ENCODE measurements around the gene FAM168A. TPM values are rescaled to one million over a fixed set of nuclear protein-coding genes. Genes with fewer than 3 reads are reported as not detected.

The FAM168A gene
- total RNA-seq, 1 experiment from 2014 or later: 62.8 TPM

GRCh38 chr11:73380331-73380730 is 217.6 kb downstream of the FAM168A start:
- H3K27me3 ChIP-seq (ENCODE audit: control insufficient read depth, insufficient read depth, low read length): no peaks in the 10 kb centered on the region
- ChIA-PET POLR2A (no interaction called here), CTCF (no interaction called here)
- TF ChIP-seq, protein P1, sequence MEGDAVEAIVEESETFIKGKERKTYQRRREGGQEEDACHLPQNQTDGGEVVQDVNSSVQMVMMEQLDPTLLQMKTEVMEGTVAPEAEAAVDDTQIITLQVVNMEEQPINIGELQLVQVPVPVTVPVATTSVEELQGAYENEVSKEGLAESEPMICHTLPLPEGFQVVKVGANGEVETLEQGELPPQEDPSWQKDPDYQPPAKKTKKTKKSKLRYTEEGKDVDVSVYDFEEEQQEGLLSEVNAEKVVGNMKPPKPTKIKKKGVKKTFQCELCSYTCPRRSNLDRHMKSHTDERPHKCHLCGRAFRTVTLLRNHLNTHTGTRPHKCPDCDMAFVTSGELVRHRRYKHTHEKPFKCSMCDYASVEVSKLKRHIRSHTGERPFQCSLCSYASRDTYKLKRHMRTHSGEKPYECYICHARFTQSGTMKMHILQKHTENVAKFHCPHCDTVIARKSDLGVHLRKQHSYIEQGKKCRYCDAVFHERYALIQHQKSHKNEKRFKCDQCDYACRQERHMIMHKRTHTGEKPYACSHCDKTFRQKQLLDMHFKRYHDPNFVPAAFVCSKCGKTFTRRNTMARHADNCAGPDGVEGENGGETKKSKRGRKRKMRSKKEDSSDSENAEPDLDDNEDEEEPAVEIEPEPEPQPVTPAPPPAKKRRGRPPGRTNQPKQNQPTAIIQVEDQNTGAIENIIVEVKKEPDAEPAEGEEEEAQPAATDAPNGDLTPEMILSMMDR (IDR thresholded peaks at IDR 0.05): no peak
- TF ChIP-seq SIN3A (IDR thresholded peaks at IDR 0.05; ENCODE audit: borderline replicate concordance, insufficient read depth, low read depth, low read length): no peak
- no peak overlapping the region for H3K27ac ChIP-seq (ENCODE audit: low read length)
- no peaks in the 10 kb centered on the region for H3K36me3 ChIP-seq (ENCODE audit: control insufficient read depth, insufficient read depth, low read length)
- DNase-seq (ENCODE audit: low read depth, low spot score) (no peak), ATAC-seq (no peak)
- no peak overlapping the region for H3K4me3 ChIP-seq (ENCODE audit: low read depth in 2 of 2, low read length in 2 of 2)
- peaks cover 50% of the 10 kb centered on the region for H3K4me1 ChIP-seq (ENCODE audit: control insufficient read depth, insufficient read depth, low read length)
- in situ Hi-C loops (cut with HindIII; ENCODE audit: low pct_unique_long_range_greater_than_20kb, low sequenced_read_pairs): no loop called here
- no peaks in the 10 kb centered on the region for H3K9me3 ChIP-seq (ENCODE audit: control insufficient read depth, insufficient read depth, low read depth, low read length)
- intact Hi-C loops (cut with micrococcal nuclease; ENCODE audit: unreplicated experiment): no loop called here
- no TSS peak for BruUV-seq (replicated peaks)

DNA sequence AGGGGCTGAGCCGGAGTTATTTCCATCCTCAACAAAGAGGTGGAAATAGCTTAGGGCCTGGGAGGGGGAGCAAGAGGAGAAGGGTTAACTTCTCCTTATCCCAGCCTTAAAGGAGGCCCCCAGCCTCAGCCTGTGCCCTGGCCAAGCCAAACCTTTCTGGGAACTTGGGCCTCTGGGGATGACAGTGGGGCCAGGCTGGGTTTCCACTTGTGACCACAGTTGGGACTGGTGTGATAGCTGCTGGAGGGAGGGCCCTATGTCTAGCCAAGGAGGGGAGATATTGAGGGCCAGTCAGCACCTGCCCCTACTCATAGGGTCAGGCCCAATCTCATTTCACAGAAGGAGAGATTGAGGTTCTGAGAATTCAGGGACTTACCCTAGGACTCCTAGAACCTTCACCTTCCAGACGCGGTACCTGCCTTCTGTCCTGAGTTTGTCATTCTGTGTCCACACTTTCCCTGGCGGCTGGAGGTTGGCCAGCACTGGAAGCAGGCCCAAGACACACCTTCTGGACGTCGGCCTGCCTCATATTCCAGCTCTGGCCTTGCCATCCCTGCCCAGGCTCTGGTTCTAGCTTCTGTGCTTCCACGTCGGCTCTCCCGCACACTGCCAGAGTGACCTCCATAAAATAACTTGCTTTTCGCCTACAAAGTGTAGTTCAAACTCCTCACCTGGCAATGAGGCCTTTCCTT is 218.6 kb downstream of the FAM168A start:
- ChIA-PET POLR2A (no interaction called here), CTCF (no interaction called here)
- in situ Hi-C loops (cut with HindIII; ENCODE audit: low pct_unique_long_range_greater_than_20kb, low sequenced_read_pairs) (no loop called here), intact Hi-C loops (cut with micrococcal nuclease; ENCODE audit: unreplicated experiment) (no loop called here)
- no peak overlapping the region for H3K4me3 ChIP-seq (ENCODE audit: low read depth in 2 of 2, low read length in 2 of 2)
- DNase-seq (ENCODE audit: low read depth, low spot score) (no peak), ATAC-seq (no peak)
- H3K27me3 ChIP-seq (ENCODE audit: control insufficient read depth, insufficient read depth, low read length): no peaks in the 10 kb centered on the region
- TF ChIP-seq SIN3A (IDR thresholded peaks at IDR 0.05; ENCODE audit: borderline replicate concordance, insufficient read depth, low read depth, low read length) (no peak), POLR2AphosphoS5 (IDR thresholded peaks at IDR 0.05; ENCODE audit: low read depth, low read length) (no peak), TCF7L2 (IDR thresholded peaks at IDR 0.05; ENCODE audit: low read depth, low read length) (no peak)
- TF ChIP-seq, protein P1 (IDR thresholded peaks at IDR 0.05): no peak
- TF ChIP-seq, protein P2, sequence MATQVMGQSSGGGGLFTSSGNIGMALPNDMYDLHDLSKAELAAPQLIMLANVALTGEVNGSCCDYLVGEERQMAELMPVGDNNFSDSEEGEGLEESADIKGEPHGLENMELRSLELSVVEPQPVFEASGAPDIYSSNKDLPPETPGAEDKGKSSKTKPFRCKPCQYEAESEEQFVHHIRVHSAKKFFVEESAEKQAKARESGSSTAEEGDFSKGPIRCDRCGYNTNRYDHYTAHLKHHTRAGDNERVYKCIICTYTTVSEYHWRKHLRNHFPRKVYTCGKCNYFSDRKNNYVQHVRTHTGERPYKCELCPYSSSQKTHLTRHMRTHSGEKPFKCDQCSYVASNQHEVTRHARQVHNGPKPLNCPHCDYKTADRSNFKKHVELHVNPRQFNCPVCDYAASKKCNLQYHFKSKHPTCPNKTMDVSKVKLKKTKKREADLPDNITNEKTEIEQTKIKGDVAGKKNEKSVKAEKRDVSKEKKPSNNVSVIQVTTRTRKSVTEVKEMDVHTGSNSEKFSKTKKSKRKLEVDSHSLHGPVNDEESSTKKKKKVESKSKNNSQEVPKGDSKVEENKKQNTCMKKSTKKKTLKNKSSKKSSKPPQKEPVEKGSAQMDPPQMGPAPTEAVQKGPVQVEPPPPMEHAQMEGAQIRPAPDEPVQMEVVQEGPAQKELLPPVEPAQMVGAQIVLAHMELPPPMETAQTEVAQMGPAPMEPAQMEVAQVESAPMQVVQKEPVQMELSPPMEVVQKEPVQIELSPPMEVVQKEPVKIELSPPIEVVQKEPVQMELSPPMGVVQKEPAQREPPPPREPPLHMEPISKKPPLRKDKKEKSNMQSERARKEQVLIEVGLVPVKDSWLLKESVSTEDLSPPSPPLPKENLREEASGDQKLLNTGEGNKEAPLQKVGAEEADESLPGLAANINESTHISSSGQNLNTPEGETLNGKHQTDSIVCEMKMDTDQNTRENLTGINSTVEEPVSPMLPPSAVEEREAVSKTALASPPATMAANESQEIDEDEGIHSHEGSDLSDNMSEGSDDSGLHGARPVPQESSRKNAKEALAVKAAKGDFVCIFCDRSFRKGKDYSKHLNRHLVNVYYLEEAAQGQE (IDR thresholded peaks at IDR 0.05; ENCODE audit: insufficient read depth in 1 of 2, low read depth in 2 of 2, low read length in 1 of 2): no peak
- peaks cover 40% of the 10 kb centered on the region for H3K4me1 ChIP-seq (ENCODE audit: control insufficient read depth, insufficient read depth, low read length)
- no peaks in the 10 kb centered on the region for H3K36me3 ChIP-seq (ENCODE audit: control insufficient read depth, insufficient read depth, low read length)
- BruUV-seq (replicated peaks): no TSS peak
- H3K27ac ChIP-seq (ENCODE audit: low read length): no peak overlapping the region
- no peaks in the 10 kb centered on the region for H3K9me3 ChIP-seq (ENCODE audit: control insufficient read depth, insufficient read depth, low read depth, low read length)
